Measurements from ENCODE around the gene ACTN1.

The ACTN1 gene

DNA sequence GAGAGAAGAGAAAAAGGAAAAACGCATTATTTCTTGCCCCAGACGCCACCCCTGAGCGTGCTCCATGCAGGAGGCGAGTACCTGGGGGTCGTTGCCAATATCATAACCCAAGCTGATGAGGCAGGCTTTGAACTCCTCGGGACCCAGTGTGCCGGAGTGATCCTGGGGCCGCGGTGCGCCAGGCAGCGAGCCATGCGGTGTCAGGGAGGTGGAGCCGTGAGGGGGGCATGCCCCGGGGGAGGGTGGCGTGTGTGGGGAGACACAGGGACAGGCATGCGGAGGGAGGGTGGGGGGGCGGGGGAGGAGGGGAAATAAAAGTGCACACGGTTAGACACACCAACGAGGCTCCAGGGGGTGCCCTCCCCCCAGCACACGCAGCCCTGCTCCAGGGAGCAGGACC, 100.2 kb downstream of the ACTN1 start:
- no peak for DNase-seq (ENCODE audit: low spot score in 2 of 2)
- Mint-ChIP-seq H3K27ac (no peak overlapping the region), H3K4me3 (no peak overlapping the region), H3K4me1 (no peaks in the 10 kb centered on the region), H3K9me3 (no peaks in the 10 kb centered on the region), H3K36me3 (peaks cover 40% of the 10 kb centered on the region)
- ATAC-seq: no peak

DNA sequence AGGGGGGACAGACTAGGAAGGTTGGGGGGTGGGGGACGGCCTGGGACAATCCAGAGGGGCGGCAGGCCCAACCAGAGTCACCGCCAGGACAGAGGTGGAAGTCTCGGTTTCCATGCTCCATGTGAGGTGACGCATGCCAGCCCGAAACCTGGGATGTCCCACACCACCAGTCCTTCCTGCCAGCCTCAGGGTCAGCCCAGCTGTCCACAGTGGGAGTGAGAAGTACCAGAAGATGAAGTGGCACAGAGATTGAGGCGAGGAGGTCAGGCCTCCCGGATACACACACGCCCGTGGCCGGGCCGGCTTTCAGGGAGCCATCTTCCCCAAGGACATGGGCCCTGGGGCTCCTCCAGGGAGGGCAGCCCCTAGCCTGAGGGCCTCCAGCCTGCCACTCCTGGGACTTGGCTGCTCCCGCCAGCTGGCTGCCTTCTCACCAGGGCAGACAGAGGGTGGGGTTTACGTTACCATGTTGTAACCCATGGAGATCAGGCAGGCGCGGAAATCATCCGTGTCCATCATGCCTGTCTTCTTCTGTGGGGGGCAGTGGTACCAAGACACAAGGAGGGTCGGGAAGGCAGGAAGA, 101.0 kb downstream of the ACTN1 start:
- ATAC-seq (no peak), DNase-seq (ENCODE audit: low spot score in 2 of 2) (no peak)
- peaks cover 37% of the 10 kb centered on the region for H3K36me3 Mint-ChIP-seq
- H3K9me3 Mint-ChIP-seq: no peaks in the 10 kb centered on the region
- H3K4me3 Mint-ChIP-seq: no peak overlapping the region
- H3K27ac Mint-ChIP-seq: peak overlapping the region; percentile 12
- no peaks in the 10 kb centered on the region for H3K4me1 Mint-ChIP-seq

DNA sequence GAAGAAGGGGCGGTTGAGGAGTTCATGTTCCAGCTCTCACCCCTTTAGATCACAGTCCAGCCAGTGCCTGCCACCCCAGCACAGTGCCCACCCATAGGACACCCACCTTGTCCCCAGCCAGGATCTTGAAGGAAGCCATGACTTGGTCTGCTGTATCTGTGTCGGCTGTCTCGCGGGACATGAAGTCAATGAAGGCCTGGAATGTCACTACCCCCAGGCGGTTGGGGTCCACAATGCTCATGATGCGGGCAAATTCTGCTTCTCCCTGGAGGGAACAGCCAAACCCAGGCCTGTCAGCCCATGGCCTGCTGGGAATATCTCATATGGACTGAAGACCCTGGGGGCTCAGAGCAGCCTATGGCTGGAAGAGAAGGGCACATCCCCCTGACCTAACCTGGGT, 102.1 kb downstream of the ACTN1 start:
- no peak for DNase-seq (ENCODE audit: low spot score in 2 of 2)
- H3K4me1 Mint-ChIP-seq: no peaks in the 10 kb centered on the region
- H3K4me3 Mint-ChIP-seq: no peak overlapping the region
- no peak for ATAC-seq
- peak overlapping the region; percentile 12 for H3K27ac Mint-ChIP-seq
- peaks cover 31% of the 10 kb centered on the region for H3K36me3 Mint-ChIP-seq
- H3K9me3 Mint-ChIP-seq: no peaks in the 10 kb centered on the region

DNA sequence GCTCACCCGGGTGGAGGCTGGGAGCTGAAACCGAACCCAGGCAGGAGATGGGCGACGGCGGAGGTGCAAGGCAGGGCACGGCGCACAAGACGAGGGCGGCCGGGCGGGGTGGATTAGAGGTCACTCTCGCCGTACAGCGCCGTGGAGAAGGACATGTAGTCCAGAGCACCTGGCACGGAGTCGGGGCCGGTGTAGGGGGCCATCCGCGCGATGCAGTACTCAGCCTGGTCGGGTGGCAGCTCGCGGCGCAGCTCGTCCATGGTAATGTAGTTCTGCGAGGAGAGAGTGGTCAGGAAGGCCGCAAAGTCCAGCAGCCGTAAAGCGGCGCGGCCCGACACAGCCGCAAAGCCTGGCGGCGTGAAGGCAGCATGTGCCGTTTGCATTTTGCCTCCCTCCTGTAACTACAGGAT, 104.4 kb downstream of the ACTN1 start:
- ATAC-seq (peak; percentile 6), DNase-seq (ENCODE audit: low spot score in 2 of 2) (no peak)
- Mint-ChIP-seq H3K4me3 (no peak overlapping the region), H3K4me1 (no peaks in the 10 kb centered on the region), H3K36me3 (peaks cover 25% of the 10 kb centered on the region), H3K27ac (no peak overlapping the region), H3K9me3 (no peaks in the 10 kb centered on the region)

DNA sequence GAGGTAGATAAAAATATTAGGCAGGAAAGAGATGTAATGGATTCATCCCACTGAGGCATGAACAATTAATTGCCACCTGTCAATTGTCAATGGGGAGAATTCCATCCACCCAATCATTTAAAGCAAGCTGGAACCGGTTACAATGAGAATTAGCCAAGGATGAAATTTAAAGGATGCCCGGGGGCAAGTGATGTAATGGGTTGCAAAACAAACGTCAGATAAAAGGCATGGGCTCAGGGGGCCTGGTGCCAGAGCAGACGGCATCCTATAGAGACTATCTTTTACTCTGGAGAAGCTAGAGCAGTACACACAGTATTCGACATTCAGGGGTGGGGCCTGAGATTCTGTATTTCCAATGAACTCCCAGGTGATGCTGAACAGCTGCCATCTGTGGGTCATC, 105.7 kb downstream of the ACTN1 start:
- Mint-ChIP-seq H3K4me3 (no peak overlapping the region), H3K36me3 (peaks cover 20% of the 10 kb centered on the region), H3K27ac (no peak overlapping the region), H3K9me3 (no peaks in the 10 kb centered on the region), H3K4me1 (no peaks in the 10 kb centered on the region)
- no peak for ATAC-seq
- DNase-seq (ENCODE audit: low spot score in 2 of 2): no peak

- peaks cover 18% of the 10 kb centered on the region for H3K36me3 Mint-ChIP-seq
- H3K9me3 Mint-ChIP-seq: no peaks in the 10 kb centered on the region
- no peaks in the 10 kb centered on the region for H3K4me1 Mint-ChIP-seq
Observed at GRCh38 chr14:68871392-68871791, 107.7 kb downstream of the ACTN1 start.

GRCh38 chr14:68866991-68867533, 112.0 kb downstream of the ACTN1 start:
- Mint-ChIP-seq H3K27ac (no peak overlapping the region), H3K4me1 (no peaks in the 10 kb centered on the region), H3K4me3 (no peak overlapping the region), H3K36me3 (no peaks in the 10 kb centered on the region), H3K9me3 (no peaks in the 10 kb centered on the region)
- no peak for DNase-seq (ENCODE audit: low spot score in 2 of 2)
- ATAC-seq: no peak

More at GRCh38 chr14:68871392-68871791, 107.7 kb downstream of the ACTN1 start:
- DNase-seq (ENCODE audit: low spot score in 2 of 2) (no peak), ATAC-seq (no peak)
- Mint-ChIP-seq H3K4me3 (no peak overlapping the region), H3K27ac (no peak overlapping the region)

DNA sequence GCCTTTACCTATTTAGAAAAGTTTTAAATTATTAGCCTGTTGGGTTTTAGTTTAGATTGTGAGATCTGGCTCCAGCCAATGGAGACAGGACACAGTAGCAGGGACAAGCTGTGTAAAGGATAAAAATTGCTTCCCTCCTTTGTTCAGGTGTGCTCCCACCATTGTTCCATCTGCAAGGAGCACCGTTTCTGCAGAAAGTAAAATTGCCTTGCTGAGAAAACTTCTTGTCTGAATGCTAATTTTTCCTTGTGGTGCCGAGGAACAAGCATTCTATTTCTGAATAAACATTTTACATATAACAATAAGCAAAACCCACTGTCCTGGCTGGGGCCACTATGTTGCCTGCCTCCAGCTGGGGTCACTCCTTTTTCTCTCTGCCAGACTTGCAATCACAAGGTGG, 113.6 kb downstream of the ACTN1 start:
- H3K27ac Mint-ChIP-seq: no peak overlapping the region

DNA sequence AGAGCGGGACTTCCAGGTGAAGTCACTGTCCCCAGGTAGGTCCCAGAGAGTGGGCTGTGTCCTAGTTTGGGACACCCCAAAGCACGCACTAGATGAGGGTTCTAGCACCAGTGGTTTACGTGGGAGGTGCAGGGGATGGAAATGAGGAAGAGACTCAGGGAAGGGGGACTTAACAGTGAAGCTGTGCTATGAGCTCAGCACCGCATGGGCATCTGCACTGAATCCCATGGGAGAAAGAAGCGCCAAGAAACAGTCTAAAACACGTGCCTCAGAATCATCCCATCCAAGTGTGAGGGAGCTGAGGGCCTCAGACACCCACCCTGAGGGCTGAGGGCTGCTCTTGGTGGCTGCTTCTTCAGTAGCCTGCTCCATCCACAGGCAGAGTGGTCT, 114.7 kb downstream of the ACTN1 start:
- no peak overlapping the region for H3K27ac Mint-ChIP-seq
- H3K36me3 Mint-ChIP-seq: no peaks in the 10 kb centered on the region
- no peaks in the 10 kb centered on the region for H3K9me3 Mint-ChIP-seq
- H3K4me1 Mint-ChIP-seq: no peaks in the 10 kb centered on the region
- ATAC-seq: no peak
- H3K4me3 Mint-ChIP-seq: no peak overlapping the region
- DNase-seq (ENCODE audit: low spot score in 2 of 2): no peak

More for the DNA sequence above, 113.6 kb downstream of the ACTN1 start:
- H3K4me3 Mint-ChIP-seq: no peak overlapping the region
- no peaks in the 10 kb centered on the region for H3K4me1 Mint-ChIP-seq
- ATAC-seq (no peak), DNase-seq (ENCODE audit: low spot score in 2 of 2) (no peak)
- H3K9me3 Mint-ChIP-seq: no peaks in the 10 kb centered on the region
- no peaks in the 10 kb centered on the region for H3K36me3 Mint-ChIP-seq

DNA sequence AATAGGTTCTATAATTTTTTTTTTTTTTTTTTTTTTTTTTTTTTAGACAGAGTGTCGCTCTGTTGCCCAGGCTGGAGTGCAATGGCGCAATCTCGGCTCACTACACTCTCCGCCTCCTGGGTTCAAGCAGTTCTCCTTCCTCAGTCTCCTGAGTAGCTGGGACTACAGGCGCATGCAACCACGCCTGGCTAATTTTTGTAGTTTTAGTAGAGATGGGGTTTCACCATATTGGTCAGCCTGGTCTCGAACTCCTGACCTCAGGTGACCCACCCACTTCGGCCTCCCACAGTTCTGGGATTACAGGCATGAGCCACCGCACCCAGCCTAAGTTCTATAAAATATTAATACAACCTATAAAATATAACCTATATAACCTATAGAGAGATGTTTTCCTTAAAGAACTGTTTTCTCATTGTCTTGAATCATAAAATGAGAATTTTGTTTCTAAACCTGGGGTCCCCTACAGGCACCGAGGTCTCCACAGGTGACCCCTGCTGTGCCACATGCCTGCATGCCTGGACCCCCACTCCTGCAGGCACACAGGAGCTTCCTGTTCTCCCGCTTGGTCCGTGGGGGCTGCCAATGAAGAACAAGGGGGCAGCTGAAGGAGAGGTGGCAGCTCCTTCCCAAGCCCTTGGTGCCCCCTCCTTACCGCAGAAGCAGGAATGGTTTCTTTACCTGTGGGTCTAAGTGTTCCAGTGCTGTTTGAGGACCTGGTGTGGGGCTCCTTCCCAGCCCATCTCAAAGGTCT, 115.3 kb downstream of the ACTN1 start:
- DNase-seq (ENCODE audit: low spot score in 2 of 2): no peak
- no peak for ATAC-seq
- Mint-ChIP-seq H3K4me3 (no peak overlapping the region), H3K9me3 (no peaks in the 10 kb centered on the region), H3K4me1 (no peaks in the 10 kb centered on the region), H3K36me3 (no peaks in the 10 kb centered on the region), H3K27ac (no peak overlapping the region)

DNA sequence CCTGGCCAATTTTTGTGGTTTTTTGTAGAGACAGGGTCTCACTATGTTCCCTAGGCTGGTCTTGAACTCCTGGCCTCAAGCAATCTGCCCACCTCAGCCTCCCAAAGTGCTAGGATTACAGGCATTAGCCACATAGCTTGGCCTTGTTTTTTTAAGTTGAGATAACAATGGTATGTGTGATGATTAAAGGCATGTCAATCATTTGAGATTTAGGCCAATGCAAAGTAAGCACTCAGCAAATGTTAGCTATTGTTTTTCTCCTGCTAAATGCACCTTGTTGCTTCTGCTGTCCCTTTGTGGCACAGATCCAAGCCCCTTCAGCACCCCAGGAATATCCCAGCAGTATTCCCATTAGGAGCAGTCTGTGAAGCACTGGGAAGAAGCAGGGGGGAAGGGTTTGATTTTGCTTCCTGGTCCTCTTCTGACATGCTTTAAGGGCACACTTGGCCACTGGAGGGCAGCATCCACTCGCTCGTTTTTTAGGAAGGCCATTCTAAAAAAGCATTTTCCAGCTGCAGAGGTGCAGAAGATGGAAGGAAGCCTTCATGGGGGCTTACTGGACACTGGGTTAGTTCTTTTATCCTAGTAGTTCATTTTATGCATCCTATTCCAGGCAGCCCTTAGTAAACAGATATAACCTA, 116.0 kb downstream of the ACTN1 start:
- DNase-seq (ENCODE audit: low spot score in 2 of 2) (peak; percentile 45 to 80), ATAC-seq (peak; percentile 62)
- no peak overlapping the region for H3K4me3 Mint-ChIP-seq
- no peaks in the 10 kb centered on the region for H3K9me3 Mint-ChIP-seq
- no peaks in the 10 kb centered on the region for H3K36me3 Mint-ChIP-seq
- H3K27ac Mint-ChIP-seq: no peak overlapping the region
- no peaks in the 10 kb centered on the region for H3K4me1 Mint-ChIP-seq

GRCh38 chr14:68860771-68861170, 118.3 kb downstream of the ACTN1 start:
- Mint-ChIP-seq H3K4me1 (no peaks in the 10 kb centered on the region), H3K9me3 (no peaks in the 10 kb centered on the region), H3K36me3 (no peaks in the 10 kb centered on the region), H3K4me3 (no peak overlapping the region), H3K27ac (no peak overlapping the region)
- DNase-seq (ENCODE audit: low spot score in 2 of 2): no peak
- no peak for ATAC-seq

GRCh38 chr14:68857516-68858070, 121.5 kb downstream of the ACTN1 start:
- no peak for ATAC-seq
- H3K4me1 Mint-ChIP-seq: peaks cover 18% of the 10 kb centered on the region
- H3K4me3 Mint-ChIP-seq: no peak overlapping the region
- H3K36me3 Mint-ChIP-seq: no peaks in the 10 kb centered on the region
- no peak overlapping the region for H3K27ac Mint-ChIP-seq
- no peak for DNase-seq (ENCODE audit: low spot score in 2 of 2)
- H3K9me3 Mint-ChIP-seq: no peaks in the 10 kb centered on the region

DNA sequence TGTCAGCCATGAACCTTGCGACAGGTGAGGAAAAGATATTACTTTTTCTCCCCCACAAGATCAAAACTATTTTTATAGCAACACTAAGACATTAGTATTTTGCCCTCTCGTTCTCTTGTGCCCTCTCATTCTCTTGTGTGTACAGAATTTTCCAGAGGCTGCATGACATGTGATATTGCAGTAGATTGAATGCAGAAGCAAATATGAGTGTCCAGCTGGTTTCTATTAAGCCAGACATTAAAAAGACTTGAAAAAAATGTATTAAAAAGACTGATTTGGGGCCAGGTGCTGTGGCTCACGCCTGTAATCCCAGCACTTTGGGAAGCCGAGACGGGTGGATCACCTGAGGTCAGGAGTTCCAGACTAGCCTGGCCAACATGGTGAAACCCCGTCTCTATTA, 122.5 kb downstream of the ACTN1 start:
- no peak overlapping the region for H3K27ac Mint-ChIP-seq
- DNase-seq (ENCODE audit: low spot score in 2 of 2) (no peak), ATAC-seq (no peak)
- H3K36me3 Mint-ChIP-seq: no peaks in the 10 kb centered on the region
- peaks cover 18% of the 10 kb centered on the region for H3K4me1 Mint-ChIP-seq
- H3K4me3 Mint-ChIP-seq: no peak overlapping the region
- no peaks in the 10 kb centered on the region for H3K9me3 Mint-ChIP-seq

DNA sequence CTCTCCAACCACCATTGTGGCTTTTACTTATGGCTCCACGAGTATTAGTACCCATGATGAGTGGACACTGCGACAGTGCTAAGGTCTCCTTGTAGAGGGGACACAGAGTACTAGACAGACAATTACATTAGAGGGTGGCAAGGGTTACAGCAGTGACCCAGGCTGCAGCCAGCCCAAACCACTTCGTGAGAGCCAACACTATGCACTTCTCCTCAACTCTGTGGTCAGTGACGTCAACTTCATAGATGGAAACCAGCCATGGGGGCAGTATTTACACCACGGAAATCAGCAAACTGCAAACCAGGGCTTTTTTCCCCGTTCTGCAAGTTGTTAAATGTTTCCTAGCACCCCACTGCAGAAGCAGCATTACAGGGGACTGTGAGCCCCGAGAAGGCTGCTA, 124.7 kb downstream of the ACTN1 start:
- H3K9me3 Mint-ChIP-seq: no peaks in the 10 kb centered on the region
- peak overlapping the region; percentile 55 for H3K4me3 Mint-ChIP-seq
- H3K27ac Mint-ChIP-seq: peak overlapping the region; percentile 83
- H3K36me3 Mint-ChIP-seq: no peaks in the 10 kb centered on the region
- DNase-seq (ENCODE audit: low spot score in 2 of 2) (peak in 1 of 2 donors; percentile 46), ATAC-seq (peak; percentile 80)
- peaks cover 18% of the 10 kb centered on the region for H3K4me1 Mint-ChIP-seq
